Activated CD4-positive, CD25-positive, alpha-beta regulatory T cell treated with anti-CD3 and anti-CD28 coated beads, Interleukin-2, amount 50 U/mL, for 24 hours (primary cell): ENCODE data around the gene PLEKHG2.
"Not testable (repeated sequence)": the region's sequence is repeated elsewhere in the genome, so short reads cannot be mapped to it uniquely, and the experiment has no call there.

ENCODE experiments used
- ATAC-seq, 2 donors: fragments of 150-1000 bp; cut with Tn5 transposase; one replicate each; pipeline ENCODE4 v1.10.0; 2021; ENCODE audit warnings: mild to moderate bottlenecking in 1 of 2, moderate library complexity in 1 of 2

The PLEKHG2 gene, protein sequence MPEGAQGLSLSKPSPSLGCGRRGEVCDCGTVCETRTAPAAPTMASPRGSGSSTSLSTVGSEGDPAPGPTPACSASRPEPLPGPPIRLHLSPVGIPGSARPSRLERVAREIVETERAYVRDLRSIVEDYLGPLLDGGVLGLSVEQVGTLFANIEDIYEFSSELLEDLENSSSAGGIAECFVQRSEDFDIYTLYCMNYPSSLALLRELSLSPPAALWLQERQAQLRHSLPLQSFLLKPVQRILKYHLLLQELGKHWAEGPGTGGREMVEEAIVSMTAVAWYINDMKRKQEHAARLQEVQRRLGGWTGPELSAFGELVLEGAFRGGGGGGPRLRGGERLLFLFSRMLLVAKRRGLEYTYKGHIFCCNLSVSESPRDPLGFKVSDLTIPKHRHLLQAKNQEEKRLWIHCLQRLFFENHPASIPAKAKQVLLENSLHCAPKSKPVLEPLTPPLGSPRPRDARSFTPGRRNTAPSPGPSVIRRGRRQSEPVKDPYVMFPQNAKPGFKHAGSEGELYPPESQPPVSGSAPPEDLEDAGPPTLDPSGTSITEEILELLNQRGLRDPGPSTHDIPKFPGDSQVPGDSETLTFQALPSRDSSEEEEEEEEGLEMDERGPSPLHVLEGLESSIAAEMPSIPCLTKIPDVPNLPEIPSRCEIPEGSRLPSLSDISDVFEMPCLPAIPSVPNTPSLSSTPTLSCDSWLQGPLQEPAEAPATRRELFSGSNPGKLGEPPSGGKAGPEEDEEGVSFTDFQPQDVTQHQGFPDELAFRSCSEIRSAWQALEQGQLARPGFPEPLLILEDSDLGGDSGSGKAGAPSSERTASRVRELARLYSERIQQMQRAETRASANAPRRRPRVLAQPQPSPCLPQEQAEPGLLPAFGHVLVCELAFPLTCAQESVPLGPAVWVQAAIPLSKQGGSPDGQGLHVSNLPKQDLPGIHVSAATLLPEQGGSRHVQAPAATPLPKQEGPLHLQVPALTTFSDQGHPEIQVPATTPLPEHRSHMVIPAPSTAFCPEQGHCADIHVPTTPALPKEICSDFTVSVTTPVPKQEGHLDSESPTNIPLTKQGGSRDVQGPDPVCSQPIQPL (N-terminal part only)

DNA sequence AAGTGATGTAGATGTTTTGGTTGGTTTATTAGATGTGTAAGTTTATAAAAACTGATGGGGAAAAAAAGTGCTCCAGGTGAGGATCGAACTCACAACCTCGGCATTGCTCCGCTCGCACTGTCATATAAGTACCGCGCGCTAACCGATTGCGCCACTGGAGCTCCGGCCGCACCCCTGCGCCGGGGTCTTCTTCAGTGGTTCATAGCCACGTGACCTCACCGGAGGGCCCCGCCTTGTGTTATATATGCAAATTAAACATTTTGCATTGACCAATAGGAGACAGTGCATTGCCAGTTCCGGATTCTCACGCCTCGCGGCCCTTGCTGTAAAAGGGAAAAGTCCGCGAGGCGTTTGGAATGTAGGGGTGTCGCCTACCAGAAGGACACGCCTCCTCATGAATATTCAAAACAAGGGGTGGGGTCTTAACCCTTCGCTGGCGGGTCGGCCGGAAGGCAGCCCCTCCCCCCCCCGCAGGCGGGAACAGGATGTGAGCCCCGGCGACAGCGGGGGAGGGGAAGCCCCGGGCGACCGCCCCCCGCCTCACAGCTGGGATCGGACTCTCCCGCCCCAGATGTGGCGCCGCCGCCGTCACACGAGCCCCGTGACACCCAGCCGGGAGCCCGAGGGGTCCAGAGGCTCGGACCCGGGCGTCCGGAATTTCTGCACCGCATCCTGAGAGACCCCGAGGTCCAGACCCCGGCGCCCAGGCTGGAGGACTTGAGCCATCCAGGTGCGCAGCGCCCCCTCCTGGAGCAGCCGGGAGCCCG, at the start of gene PLEKHG2:
TSS of gene PLEKHG2 (plus strand) at position 570 of the 767 bp plus-strand sequence. CDS start 1,418 bp downstream, outside the sequence.
- peak; percentile 76 to 79 for ATAC-seq

DNA sequence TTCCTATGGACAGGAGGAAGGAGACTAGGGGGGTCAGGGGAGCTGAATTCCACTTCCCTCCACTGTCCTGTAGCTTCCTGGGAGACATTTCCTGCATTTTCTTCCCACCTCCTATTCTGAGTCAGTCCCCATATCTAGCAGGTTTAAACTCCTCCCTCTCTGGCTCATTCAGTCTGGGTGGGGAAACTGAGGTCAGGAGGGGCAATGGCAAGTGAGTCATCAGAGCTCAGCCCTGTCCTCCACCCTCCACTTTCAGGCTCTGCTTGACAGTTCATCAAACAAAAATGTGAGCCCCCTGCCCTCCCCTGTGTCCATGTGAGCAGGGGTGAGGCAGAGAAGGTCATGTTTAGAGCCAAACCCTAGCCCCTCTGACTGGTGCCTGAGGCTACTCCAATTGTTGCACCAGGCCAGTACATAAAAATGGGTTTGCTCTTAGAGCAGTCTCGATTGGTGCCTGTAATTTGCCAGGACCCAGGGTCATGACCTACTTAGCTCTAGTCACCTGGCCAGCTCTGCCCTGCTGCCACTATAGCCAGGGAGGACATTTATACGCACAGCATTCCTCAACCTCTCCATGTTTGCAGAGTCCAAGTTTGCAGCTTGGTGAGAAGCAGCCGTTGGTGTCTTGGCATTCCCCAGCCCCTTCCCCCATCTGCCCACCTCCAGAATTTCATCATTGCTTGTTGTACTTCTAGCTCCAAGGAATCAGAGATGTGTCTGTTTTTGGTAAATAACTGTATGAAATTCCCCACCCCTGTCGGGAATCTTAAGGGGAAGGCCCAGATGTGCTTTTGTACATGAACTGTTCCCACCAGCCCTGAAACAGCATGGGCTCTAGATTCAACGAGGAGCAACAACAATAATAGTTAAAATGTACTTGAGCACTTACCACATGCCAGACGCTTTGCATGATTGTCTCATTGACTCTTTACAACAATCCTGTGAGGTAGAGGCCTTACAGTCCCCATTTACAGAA, 49.5 kb upstream of the PLEKHG2 start:
- ATAC-seq, result no peak

DNA sequence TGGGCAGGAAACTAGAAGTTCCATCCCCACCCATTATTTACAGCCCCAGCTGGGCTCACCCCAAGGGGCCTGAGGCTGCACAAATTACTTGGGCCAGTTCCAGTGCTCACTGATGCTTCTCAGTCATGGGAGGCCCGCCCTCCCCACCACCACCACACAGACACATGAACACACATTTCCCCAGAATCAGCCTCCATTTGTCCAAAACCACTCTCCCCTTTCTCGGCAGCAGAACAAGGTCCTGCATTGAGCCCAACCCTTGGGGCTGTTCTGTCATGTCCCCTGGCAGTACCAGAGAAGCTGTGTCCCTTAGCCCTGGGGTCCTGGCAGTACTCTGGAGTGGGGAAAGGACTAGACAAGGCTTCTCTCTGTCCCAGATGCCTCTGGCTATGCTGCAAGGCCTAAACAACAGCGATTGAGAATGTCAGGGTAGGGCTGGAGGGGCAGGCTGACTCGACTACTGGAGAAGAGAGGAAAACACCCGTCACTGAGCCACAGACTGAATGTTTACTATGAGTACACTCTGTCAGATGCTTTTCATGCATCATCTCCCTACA, 48.5 kb upstream of the PLEKHG2 start:
- ATAC-seq, result no peak

DNA sequence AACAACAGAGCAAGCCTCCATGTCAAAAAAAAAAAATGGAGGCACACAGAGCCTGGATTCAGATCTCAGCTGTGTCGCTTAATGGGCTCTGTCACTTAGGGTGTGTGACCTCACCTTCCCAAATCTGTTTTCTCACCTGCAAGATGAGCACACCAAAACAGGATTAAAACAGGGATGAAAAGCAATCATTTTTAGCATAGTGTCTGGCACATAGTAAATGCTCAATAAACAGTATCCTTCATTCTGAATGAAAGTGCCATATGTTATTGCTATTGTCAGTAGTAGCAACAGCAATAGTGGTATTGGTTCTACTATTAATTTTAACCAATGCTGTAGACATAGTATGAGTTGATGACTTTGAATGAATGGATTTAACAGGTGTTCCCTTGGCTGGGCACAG, 46.9 kb upstream of the PLEKHG2 start:
- no peak for ATAC-seq

DNA sequence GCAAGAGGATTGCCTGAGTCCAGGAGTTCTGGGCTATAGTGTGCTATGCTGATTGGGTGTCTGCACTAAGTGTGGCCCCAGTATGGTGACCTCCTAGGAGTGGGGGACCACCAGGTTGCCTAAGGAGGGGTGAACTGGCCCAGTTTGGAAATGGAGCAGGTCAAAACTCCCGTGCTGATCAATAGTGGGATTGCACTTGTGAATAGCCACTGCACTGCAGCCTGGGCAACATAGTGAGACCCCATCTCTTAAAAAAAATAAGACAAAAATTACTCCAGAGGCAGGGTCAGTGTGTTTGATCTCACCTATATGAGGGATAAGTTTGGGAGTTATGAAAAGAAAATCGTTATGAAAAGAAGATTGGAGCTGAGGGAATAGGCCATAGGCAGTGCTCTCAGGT, 43.3 kb upstream of the PLEKHG2 start:
- no peak for ATAC-seq

DNA sequence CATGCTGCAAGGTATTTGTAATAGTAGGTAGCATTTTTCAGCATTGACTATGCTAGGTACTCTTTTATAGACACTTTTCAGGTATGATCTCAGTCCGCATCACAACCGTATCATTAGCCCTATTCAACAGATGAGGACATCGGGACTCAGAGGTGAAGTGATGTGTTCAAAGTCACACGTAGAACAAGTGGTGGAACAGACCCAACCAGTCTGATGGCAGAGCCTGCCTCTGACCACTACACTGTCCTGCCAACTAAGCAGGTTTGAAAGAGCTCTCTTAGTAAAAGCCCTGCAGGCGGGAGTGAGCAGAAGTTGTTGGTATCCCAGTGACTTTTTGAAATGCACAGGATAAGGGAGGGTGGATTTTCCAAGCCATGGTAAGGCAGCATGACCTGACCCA, 41.7 kb upstream of the PLEKHG2 start:
- ATAC-seq, result no peak

DNA sequence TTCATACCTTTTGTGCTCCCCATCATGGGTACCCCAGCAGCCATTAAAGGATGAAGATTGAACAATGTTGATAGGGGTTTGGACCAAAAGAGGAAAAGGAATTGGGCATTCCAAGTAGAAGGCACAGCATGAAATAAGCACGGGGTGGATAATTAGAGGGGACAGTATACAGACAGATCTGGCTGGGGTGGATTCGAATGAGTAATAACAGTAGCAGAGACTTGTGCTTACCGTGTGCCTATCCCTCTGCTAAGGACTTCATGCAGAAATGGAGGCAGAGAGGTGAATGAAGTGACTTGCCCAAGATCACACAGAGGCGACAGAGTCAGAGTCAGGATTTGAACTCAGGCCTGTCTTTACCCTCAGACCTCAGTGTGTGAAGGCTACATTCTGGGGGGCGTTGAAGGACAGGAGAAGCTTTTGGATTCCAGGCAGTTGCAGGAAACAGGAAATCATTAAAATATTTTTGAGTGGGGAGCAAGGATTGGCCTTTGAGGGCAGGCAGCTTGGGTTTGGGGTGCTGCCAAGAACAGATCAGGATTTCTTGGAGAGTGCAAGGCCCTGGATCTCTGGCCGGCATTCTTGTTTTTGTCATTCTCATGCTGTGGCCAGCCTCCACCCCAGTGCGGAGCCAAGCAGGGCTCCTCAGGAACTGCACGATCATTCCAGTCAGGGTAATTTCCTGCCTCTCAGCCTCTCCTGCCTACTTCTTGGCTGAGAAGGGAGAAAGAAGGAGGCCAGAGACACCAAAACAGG, 40.2 kb upstream of the PLEKHG2 start:
- ATAC-seq, result no peak

DNA sequence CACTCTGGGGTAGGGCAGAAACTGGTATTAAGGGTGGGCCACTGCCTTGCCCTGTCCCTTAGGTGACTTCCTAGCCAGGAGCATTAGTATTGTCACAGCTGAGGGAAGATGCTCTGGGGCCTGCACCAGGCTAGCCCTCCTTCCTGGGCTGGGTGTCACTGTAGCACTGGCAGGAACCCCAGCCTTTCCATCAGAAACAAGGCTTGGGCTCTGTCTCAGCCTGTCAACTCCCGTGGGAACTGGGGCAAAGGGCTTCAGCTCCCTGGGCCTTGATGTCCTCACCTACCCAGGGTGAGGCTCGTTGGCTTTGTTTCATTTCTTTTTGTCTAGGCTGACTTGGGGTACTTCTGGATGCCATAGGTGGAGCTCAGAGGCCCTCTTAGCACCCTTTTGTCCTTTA, 39.5 kb upstream of the PLEKHG2 start:
- no peak for ATAC-seq

DNA sequence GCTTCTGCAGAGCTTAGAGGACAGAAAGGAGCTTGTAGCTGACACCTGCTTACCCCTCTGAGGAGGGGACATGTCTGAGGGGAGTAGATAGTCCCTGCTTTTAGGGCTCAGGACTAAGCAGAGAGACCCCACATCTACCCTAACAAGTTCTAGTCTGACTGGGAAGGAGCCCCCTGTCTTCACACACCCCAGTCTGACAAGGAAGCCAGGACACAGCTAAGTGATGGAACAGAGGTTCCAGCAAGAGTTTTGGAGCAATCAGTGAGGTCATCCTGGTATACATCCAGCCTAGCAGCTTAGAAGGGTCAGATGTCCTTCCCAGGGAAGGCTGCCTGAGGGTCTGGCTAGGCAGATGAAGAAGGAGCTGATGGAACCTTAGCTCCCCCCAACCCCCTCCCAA, 36.5 kb upstream of the PLEKHG2 start:
- ATAC-seq, result no peak

DNA sequence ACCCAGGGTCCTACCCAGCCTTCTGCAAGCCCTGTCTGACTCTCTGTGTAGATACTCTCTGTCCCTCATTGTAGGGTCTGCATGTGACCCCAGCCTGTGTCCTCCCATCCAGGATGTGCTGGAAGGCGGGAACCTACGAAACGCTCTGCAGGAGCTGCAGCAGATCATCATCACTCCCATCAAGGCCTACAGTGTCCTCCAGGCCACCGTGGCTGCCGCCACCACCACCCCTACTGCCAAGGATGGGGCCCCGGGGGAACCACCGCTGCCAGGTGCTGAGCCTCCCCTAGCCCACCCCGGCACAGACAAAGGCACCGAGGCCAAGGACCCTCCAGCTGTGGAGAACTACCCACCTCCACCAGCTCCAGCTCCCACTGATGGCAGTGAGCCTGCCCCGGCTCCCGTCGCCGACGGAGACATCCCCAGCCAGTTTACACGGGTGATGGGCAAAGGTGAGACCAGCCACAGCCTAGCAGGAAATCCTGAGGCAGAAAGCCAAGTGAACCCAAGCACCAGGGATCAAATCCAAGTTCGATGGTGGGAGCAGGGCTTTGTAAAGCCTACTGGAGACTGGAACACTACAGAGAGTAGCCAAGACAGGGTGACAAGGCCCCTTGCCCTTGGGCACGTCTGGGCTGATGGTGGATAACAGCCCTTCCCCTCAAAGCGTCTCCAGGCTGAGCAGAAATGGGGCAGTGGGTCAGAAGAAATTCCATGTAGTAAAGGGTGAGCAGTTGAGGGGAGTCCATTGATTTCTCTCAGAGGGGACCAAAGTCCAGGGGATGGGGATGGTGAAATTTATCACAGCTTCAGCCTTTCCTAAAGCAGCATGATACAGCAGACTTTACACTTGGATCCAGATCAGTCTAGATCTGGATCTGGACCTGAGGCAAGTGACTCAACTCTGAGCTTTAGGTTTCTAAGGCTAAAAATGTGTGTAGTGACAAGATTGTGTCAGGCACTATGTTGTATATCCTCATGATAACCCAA, 34.8 kb upstream of the PLEKHG2 start:
- ATAC-seq, result no peak

DNA sequence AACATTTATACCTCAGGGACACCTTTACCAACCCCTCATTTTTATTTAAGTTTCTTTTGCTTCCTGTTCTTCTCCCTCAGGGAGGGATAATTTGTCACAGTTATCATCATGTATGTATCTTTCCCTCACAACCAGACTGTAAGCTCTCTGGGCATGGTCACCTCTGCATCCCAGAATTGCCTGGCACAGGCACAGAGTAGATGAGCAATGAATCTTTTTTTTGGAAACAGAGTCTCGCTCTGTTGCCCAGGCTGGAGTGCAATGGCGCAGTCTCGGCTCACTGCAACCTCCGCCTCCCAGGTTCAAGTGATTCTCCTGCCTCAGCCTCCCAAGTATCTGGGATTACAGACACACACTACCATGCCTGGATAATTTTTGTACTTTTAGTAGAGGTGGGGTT, 33.1 kb upstream of the PLEKHG2 start:
- not testable (repeated sequence) for ATAC-seq

DNA sequence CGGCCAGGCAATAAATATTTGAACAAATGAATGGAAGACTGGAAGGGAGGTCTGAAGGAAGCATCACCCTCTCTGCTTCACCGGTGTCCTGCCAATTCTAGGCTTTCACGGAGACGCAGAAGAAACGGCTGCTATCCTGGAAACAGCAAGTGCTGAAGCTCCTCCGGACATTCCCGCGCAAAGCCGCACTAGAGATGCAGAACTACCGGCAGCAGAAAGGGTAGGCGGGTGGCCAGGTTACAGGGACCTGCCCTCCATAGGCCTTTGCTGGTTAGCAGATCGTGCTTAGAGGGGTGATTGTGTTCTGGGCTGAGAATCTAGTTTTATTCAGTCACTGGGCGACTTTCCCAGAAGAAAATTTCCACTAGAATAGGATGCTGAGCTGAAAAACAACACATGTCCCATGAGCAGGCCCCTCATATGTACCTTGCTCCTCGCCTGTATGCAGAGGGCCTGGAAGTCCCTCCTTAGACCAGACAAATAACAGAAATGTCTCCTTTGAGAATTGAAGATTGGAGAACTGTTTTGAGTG, 32.5 kb upstream of the PLEKHG2 start:
- no peak for ATAC-seq

DNA sequence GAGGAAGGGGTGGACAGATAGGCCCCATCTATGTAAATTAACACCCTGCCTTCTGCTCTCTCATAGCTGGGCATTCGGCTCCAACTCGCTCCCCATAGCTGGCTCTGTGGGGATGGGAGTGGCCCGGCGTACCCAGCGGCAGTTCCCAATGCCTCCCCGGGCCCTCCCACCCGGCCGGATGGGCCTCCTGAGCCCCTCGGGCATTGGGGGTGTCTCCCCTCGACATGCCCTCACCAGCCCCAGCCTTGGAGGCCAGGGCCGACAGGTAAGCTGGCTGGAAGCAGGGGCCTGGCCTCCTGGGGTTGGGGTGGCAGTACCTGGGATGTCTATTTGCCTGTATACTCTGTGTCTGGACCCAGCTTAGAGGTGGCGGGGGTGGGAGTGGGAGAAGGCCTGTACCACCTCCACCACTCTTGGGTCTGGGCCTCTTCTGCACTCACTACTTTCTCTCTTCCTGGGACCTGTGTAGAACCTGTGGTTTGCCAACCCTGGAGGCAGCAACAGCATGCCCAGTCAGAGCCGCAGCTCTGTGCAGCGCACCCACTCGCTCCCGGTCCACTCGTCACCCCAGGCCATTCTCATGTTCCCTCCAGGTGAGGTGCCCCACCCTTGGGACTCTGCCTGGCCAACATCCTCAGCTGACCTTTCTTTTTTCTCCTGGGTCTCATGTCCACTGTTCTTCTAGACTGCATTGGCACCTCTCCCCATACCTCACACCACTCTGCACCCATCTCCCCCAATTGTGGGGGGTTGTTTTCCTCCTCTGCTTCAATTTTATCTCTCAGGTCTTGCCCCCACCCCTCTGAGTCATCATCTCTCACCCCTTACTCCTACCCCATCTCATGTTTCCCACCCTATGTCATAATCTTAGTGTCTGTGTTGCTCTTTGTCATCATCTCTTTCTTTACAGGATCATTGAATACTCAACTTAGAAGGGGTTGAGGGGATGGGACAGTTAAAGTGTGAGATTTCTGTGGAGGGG, 31.7 kb upstream of the PLEKHG2 start:
- no peak for ATAC-seq

DNA sequence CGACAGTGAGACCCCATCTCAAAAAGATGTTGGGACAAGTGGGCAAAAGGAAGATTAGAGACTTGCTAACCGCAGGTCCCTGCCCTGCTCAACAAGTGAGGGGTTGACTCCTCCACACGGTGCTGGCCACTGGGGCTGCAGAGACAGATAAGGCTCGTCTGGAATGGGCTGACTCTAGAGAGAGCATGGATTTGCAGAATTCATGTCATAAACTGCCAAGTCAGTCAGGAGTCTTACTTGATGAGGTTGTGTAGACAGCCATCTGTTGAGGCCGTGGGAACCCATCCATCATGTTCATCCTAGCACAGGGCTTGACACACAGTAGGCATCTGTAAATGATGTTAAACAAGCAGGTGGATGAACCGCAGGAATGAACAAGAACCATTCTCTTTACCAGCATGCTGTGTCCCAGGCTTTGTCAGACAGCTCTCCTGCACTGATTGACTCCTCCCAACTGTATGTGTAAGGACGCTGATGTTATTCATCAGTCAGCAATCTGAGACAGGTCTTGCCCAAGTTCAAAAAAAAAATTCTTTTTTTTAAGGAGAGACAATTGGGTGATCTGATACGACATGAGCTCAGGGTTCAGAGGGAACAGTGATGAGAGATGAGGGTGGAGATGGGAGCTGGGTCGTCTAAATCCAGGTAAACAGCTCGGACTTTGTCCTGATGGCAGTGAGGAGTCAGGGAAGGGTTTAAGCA, 30.4 kb upstream of the PLEKHG2 start:
- ATAC-seq, result no peak

DNA sequence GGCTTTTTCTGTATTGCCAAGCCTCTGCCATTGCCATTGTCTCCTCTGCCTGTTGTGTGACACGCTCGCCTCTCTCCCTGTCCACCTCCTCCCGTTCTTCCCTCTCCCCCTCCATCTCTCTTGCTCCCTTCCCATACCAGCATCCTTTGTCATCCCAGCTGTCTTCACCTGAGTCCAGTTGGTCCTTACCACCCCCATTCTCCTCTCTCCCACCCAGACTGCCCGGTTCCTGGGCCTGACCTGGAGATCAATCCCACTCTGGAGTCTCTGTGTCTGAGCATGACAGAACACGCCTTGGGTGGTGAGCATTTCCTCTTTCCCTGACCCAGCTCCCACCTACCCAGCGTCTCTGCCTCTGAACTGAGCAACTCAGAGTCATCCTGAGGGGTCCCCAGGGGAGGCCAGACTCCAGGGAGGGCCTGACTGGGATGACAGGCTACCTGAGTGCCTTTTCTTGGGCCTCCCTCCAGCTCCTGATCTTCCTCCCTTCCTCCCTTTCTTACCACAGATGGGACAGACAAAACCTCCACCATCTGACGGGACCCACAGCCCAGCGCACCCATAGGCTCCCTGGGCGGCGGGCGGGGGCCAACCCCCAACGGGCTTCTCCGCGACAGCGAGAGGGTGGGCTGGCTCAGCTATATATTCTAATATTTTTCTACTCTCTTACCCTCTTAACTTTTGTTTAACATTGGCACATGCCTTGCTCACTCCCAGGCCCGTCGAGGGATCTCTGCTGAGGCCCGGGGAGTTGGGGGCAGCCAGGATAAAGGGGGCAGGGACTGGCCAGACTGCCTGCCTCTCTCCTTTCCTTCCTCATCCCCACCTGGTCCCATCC, 29.3 kb upstream of the PLEKHG2 start:
- ATAC-seq, result no peak
